CD4-positive, alpha-beta T cell treated with Interleukin-2 at 100 ng/mL for 4 hours (primary cell): ENCODE results near the gene KLF13.

Experiments used
- DNase-seq: peaks from one replicate; pipeline ENCODE4 v3.0.0-alpha.2; 2020; ENCODE audit warnings: low spot score

KLF13 gene

DNA sequence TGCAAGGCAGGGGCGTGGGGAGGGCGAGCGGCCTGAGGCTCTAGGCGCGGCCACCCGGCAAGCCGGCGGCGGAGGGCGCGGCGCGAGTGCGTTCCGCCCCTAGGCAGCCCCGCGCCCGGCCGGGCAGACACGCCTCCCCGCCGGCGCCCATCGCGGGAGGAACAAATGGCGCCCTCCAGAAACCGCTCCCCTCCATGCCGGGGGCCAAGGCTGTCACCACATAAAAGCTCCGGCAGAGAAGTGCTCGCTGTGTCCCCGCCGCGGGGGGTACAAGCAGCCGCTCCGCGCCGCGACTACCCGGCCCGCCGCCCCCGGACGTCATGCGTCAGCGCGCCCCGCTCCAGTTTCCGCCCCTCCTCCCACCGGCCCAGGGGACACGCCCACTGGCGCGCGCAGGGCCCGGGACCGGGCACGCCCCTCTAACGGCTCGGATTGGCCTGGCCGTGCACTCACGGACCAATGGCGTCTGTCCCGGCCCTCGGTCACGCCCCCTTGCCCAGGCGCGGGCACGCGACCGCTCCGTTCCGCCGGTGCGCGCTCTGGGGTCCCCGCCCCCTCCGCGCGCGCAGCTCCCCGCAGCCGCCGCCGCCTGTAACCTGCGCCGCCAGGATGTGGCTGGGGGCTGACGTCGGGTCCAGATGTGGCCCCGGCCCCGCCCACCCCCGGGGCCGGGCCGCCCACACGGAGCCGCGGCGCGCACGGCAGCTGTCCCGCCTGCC, at the start of gene KLF13:
Gene KLF13, plus strand, starts transcription at position 680 of the 719 bp plus-strand sequence. CDS start 378 bp downstream, outside the sequence.
- DNase-seq: peak; percentile 100

DNA sequence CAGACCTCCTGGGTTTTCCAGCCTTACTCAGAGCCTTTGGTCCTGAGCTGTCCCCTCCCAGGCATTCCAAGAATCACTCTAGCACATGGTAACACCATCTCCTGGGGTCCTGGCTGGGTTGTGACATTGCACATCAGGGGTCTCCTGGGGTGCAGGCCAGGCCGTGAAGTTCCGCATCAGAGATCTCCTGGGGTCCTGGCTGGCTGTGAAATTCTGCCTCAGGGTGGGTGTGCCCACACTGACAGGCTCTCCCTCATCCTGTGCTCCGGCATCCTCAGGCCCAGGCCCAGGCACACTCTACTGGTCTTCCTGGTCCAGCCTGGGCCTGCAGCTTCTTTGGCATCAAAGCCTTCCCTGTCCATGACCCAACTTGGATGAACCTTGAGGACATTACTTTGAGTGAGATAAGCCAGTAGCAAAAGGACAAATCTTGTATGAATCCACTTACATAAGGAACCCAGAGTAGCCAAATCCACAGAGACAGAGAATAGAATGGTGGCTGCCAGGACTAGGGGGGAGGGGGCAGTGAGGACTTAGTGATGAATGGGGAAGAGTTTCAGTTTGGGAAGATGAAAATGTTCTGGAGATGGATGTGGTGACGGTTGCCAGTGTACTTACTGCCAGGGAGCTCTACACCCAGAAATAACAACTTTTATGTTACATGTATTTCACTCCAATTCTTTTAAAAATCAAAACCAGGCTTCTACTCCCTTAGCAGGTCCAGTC, 49.1 kb upstream of the KLF13 start:
- no peak for DNase-seq

DNA sequence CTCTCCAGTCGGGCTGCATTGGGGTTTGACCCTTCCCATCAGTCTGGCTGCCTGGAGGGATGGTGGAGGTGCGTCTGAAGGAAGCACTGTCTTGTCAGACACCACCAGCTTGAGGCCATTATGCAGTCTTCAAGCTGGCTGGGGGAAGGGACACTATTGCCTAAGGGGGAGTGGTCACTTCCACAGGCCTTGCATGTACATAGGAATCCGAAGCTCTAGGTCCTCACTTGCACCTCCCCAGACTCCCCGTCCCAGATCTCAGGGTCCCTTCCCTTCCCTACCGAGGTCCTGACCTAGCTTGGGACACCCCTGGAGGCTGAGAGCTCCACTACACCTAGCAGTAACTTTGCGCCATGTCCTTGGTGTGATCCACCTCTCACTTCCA, 48.6 kb upstream of the KLF13 start:
- DNase-seq: no peak

DNA sequence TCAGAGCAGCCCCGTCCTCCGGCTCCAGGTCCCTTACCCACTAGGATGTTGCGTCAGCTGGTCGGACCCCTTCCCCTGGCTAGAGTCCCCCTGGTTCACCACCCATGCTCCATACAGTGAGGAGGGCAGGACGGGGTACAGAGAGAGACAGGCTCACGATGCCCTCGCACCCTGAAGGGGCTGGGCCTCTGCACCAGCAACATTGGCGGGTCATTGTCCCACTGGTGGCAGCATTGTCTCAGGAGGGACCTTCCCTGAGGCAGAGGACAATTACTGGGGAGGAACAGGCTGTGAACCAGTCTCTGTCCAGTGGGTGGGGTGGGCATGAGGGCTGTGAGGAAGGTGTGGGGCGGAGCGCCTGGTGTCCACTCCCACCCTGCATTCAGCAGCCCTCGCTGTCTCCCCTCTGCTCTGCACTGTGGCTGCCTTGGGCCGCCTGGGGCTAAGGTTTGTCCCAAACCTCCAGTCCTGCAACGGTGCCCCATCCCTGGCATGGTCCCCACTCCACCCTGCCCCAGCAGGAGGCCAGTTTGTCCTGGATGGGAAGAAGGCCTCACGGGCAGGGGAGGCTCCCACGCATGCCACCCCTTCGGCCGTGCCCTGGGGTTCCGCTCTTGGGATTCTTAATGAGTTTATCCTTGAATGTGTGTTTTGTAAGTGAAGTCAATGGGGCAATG, 48.0 kb upstream of the KLF13 start:
- DNase-seq: no peak

DNA sequence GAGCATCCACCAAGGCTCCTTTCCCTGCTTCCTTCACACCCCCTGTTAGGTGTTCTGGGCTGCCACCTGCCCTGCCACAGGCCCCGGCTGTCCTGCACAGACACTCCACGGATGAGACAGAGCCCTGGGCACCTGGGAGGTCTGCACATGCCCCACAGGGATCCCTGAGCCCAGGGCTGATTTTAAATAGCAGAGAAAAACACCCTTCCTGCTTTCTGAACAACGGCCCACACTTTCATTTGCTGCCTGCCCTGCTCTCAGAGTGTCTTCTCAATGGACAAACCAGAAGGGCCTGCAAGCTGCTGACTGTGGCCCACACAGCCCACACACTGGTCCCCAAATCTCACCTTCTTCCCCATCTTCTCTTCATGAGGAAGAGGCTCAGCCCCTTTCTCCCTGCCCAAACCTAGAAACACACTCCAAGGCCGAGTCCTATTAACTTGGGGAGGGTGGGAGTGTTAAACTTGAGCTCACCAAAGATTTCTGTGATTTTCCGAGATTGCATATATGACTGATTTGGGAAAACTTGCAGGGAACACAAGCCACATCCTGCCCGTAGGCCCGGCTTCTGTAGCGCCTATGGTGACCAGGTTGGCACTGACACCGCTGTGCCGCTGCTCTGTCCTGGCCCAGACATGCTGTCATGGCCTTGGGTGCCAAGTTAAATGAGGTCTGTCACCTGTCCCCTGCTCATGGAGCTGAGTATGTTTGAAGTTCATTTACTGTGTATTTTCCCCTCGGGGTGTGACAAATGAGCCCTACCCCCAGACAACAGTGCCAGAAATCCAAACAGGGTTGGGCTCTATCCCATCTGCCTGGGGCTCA, 47.2 kb upstream of the KLF13 start:
- no peak for DNase-seq

DNA sequence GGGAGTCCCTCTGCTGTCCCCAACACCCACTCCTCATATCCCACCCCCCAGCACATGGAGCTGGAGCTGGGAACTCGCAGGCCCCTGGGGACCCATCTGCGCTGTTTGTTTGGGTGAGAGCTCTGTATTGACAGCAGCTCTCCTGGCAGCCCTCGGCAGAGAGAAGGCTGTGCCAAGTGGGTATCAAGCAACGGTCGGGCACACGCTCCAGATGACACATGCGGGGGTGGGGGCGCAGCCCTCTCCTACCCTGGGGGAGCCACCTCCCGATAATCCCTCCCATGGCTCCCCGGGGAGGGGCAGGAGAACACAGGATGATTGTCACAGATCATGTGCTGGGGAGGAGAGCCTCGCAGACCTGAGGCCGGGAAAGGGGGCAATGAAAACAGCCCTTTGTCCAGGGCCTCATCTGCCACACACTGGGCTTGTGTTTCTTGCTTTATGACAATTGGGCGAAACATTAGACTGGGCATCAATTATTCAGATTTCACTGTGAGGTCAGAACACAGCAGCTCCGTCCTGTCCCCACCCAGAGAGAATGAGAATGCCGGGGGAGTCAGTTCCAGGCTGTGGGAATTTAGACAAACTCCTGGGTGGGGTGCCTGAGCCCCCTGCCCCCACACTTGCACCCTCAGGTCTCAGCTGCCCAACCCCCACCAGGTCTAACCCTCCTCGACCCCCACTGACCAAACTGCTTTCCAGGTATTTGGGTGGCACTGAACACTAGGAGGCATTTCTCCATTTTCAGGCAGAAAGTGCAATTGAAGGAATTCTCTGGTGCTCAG, 46.4 kb upstream of the KLF13 start:
- DNase-seq: no peak

DNA sequence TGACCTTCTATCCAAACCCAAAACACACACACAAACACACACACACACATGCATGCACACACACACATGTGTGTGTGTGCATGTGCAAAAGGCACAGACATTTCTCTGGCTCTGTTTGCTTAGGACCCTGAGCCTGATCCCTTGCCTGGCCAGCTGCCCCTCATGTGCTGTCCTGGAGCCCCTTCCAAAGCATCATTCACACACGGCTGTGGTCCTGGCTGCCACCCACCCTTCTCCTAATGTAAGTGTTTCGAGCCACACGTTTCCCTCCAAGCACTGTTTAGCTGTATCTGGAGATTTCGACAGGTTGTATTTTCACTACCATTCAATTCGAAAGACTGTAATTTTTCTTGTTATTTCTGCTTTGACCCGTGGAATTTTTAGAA, 45.8 kb upstream of the KLF13 start:
- DNase-seq: no peak

DNA sequence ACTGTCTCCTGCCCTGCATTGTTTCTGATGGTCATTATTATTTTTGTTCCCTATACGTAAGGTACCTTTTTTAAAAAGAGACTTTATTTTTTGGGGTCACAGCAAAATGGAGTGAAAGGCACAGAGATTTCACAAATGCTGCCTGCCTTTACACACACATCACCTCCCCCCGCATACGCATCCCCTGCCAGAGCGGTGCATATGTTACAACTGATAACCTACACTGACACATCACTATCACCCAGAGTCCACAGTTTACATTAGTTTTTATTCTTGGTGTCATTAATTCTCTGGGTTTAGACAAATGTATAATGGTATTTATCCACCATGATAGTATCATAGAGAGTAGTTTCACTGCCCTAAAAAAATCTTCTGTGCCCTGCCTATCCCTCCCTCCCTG, 43.6 kb upstream of the KLF13 start:
- DNase-seq: no peak

DNA sequence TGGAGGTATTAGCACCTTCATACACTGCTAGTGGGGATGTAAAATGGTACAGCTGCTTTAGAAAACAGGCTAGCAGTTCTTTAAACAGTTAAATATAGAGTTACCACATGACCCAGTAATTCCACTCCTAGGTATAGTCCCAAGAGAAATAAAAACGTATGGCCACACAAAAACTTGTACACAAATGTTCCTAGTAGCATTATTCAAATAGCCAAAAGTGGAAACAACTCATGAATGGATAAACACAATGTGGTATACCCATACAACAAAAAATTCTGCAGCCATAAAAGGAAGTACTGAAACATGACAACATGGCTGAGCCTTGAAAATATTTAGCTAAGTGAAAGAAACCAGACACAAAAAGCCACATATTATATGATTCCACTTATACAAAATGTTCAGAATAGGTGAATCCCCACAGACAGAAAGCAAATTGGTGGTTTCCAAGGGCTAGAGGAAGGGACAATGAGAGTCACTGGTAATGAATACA, 40.8 kb upstream of the KLF13 start:
- no peak for DNase-seq

DNA sequence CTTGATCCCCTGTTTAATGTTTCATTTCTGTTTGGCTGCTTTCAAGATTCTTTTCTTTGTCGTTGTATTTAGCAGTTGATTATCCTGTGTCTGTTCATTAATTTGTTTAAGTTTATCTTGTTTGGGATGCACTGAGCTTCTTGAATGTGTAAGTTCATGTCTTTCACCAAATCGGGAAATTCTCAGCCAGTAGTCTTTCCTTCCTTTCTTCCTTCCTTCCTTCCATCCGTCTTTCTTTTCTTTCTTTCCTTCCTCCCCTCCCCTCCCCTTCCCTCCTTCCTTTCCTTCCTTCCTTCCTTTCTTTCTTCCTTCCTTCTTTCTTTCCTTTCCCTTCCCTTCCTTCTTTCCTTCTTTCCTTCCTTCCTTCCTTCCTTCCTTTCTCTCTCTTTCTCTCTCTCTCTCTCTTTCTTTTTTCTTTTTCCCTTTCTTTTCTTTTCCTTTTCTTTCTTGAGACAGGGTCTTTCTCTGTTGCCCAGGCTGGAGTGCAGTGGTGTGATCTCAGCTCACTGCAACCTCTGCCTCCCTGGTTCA, 35.5 kb upstream of the KLF13 start:
- DNase-seq: no peak

DNA sequence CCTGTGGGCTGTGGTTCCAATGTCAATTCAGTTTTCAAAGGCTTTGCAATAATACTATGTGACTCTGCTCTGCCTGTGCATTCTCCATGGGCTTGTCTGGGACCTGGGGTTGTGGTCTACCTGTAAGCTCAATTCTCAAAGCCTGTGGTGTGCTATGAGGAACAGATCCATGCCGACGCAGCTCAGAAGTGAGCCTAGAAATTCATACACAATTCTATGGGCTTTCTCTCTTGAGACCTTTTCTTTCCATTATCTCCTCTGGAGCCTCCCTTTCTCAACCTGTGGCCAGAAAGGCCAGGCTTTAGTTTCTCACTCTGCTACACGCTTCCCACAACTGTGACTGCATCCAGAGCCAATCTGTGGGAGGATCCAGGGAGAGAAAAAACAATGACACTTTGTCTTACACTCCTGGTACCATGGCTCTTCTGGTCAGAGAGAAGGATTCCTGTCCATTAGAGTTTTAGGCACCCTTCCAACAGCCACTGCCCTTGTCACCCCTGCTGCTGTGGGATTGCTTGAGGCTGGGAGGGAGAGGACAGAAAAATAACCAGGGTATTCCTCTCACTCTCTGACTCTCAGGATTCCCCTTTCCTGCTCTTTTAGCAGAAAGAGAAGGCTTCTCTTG, 34.1 kb upstream of the KLF13 start:
- no peak for DNase-seq

DNA sequence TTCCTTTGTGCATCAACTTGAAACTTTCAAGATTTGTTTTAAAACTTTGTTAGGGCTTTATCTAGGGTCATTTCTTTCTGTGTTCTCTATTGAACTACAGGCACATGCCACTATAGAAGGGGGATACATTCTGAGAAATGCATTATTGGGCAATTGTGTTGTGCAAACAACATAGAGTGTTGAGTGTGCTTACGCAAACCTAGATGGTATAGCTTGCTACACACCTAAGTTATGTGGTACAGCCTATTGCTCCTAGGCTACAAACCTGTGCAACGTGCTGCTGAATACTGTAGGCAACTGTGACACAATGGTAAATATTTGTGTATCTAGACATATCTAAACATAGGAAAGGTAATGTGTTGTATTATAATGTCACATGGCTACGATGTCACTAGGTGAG, 33.0 kb upstream of the KLF13 start:
- DNase-seq: no peak

DNA sequence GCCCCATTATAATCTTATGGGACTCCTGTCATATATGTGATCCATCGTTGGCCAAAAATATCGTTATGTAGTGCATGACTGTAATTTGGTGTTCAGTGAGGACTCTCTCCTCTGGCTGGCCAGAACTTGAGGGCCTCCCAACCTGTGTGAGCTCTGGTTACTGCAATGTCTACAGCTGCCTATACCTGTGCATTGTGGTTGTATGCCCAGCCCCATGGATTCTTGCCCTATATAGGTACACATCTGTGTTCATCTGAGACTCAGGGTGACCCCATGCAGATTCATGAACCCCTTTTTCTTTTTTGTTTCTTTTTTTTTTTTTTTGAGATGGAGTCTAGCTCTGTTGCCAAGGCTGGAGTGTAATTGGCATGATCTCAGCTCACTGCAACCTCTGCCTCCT, 32.6 kb upstream of the KLF13 start:
- DNase-seq: no peak

DNA sequence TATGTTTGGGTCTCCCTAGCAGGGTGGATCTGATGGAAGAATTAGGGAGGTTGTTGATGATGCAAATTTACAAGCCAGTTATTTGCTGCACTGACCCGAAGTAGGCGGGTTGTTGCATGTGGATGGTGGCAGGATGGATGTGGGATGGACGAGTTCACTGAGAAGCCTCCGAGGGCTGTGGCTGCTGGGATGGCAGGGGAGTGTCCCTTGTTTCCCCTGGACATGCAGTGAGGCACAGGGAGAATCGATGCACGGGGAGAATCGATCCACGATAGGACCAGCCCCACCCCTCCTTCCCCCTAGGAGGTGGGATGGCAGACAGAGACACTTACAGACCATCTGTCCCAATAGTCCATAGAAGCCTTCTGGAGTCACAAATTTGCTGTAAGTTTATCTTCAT, 31.0 kb upstream of the KLF13 start:
- DNase-seq: no peak

DNA sequence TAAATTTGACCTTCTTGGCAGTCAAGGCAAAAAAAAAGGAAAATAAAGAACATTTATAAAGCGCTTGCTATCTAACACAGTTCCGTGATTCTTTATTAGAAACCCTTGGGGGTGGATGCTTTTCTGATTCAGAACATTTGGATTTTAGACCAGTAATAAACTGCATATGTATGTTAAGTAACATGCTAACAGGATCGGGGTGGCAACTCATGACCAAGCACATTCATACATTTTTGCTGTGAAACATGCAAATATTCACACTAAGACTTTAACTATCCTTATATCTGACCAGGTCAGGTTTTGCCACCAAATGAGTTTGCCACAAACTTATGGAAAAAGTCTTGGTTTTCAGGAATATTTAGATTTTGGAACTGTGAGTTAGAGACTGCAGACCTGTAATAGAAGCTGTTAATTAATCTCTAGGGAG, 30.4 kb upstream of the KLF13 start:
- no peak for DNase-seq

DNA sequence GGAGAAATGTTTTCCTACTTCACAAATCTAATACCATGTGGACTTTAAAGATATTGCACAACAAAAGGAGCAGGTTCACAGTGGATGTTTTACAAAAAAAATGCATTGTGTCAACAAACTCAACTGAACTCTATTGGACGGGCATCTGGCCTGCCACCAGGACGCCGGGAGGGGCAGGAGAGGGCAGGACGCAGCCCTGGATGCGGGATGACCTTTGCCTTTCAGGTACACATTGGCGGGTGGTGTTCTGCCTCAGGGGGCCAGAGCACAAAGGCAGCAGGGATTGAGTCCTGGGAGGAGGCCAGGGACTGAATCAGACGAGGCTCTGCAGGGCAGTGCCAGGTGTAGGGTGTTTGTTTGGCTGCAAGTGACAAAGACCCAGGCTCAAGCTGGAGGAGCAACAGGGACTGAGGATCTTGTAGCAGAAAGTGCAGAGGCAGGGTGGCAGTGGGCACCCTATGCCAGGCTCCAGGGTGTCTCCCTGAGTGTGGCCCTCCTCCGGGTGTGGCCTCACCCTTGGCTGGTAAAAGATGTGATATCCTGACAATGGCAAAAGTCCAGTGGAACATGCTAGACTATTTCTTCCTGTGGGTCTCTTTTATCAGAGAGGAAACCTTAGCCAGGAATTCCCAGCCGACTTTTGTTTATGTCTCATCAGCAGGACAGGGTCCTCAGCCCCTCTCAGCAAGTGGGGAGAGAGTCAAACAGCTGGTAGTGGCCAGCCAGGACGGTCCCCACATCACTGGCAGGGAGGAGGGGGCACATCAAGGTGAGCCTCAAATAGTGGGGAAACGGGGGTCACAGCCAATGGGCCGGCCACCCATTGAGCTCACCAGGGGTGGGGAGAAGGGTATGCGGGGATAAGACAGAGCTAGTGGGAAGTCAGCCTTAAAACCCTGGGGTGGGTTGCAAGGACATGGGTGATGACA, 29.7 kb upstream of the KLF13 start:
- DNase-seq: no peak

DNA sequence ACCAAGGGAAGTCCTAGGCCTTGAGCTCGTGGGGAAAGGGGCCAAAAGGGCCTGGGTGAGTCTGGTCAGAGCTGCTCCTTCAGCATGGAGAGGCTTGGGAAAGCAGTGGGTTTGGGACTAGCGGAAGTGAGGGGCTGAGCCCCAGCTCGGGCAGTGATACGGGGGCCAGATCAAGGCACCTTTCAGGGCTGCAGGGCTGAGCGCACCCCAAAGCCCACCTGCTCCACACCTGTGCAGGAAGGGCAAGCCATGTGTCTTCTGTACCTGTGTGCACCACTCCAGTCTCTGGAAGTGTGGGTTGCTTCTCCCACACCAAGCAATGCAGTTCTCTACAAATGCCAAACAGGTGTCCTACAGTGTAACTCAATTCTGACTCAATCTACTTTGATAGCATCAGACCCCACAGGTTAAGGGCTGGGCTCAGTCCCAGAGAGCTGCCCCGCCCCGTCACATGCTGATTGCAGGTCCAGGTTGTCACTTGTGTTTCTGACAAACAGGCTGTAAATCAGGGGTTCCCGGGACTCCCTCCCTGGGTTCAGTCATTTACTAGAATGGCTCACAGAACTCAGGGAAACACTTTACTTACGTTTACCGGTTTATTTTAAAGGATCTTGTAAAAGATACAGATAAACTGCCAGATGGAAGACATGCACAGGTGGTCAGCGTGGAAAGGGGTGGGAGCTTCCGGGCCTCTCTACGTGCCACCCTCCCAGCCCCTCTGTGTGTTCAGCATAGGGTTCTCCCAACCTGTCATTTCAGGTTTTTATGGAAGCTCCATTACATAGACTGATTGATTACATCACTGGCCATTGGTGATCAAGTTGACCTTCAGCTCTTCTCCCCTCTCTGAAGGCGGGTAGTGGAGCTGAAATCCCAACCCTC, 28.8 kb upstream of the KLF13 start:
- no peak for DNase-seq

DNA sequence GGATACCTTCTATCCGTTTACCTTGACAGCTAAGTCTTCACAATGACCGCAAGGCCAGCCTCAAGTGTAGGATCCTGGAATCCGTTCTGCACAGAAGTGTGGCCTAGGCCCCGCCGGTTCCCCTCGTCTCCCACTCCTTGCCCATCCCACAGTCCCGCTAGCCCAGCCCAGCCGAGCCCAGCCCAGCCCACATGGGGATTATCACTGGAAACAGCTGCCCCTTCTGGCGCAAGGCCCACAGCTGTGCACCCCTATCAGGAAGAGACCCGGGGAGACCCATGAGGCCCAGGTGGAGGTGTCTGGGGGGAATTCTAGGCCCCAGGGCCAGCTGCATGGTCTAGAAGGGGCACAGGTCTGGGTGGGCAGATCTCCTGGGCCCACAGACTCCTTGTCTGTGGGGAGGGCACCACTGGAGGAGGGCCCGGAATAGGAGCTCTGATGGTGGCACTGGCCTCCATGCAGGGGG, 27.9 kb upstream of the KLF13 start:
- DNase-seq: no peak
